Measurements from ENCODE around the gene AKR1C4. TPM values are rescaled to one million over a fixed set of nuclear protein-coding genes. Genes with fewer than 3 reads are reported as not detected.
"Not testable (repeated sequence)": the region's sequence is repeated elsewhere in the genome, so short reads cannot be mapped to it uniquely, and the experiment has no call there.

The AKR1C4 gene
- total RNA-seq, 1 experiment from 2014 or later, result not detected

GRCh38 chr10:5252177-5253037, 55.8 kb downstream of the AKR1C4 start:
- no peak overlapping the region for H3K4me2 ChIP-seq (ENCODE audit: low read length)
- ChIA-PET CTCF (no interaction called here), POLR2A (ENCODE audit: unreplicated experiment) (no interaction called here)
- H3K36me3 ChIP-seq (ENCODE audit: low read depth, low read length), result no peaks in the 10 kb centered on the region
- DNase-seq (peak; percentile 27), ATAC-seq (peak; percentile 81)
- no peaks in the 10 kb centered on the region for H3K79me2 ChIP-seq (ENCODE audit: low read length)
- intact Hi-C loops (cut with micrococcal nuclease), result no loop called here
- H3K4me3 ChIP-seq (ENCODE audit: low read length), result no peak overlapping the region
- H3K9me2 ChIP-seq (replicated peaks; ENCODE audit: low read length), result no peaks in the 10 kb centered on the region
- no peaks in the 10 kb centered on the region for H4K20me1 ChIP-seq (ENCODE audit: low read length)
- no peaks in the 10 kb centered on the region for H3F3A ChIP-seq (ENCODE audit: low read length, unreplicated experiment)
- no peaks in the 10 kb centered on the region for H3K27me3 ChIP-seq (ENCODE audit: low read length)
- TF ChIP-seq EZH2phosphoT487 (IDR thresholded peaks at IDR 0.05; ENCODE audit: borderline replicate concordance, low read length) (no peak), CTCF (conservative IDR thresholded peaks at IDR 0.05; ENCODE audit: low read depth, low read length) (no peak), EZH2 (IDR thresholded peaks at IDR 0.05; ENCODE audit: low read length, unreplicated experiment) (no peak)
- H3K4me1 ChIP-seq (ENCODE audit: insufficient read depth, low read length), result no peaks in the 10 kb centered on the region
- no peak overlapping the region for H3K9ac ChIP-seq (ENCODE audit: low read length)
- no TSS peak for BruUV-seq (replicated peaks)
- H3K27ac ChIP-seq (ENCODE audit: low read length), result no peak overlapping the region
- H2AFZ ChIP-seq (ENCODE audit: low read length), result peak overlapping the region; percentile 38; the same call in 1 of the 2 replicates
- H3K9me3 ChIP-seq (ENCODE audit: low read length), result no peaks in the 10 kb centered on the region

- Histone ChIP-seq H4K20me1 (ENCODE audit: low read length) (no peaks in the 10 kb centered on the region), H3K9me2 (replicated peaks; ENCODE audit: low read length) (no peaks in the 10 kb centered on the region), H3K79me2 (ENCODE audit: low read length) (no peaks in the 10 kb centered on the region), H3K4me1 (ENCODE audit: insufficient read depth, low read length) (no peaks in the 10 kb centered on the region), H3F3A (ENCODE audit: low read length, unreplicated experiment) (no peaks in the 10 kb centered on the region), H3K27ac (ENCODE audit: low read length) (no peak overlapping the region), H3K36me3 (ENCODE audit: low read depth, low read length) (no peaks in the 10 kb centered on the region), H3K9me3 (ENCODE audit: low read length) (no peaks in the 10 kb centered on the region), H3K4me2 (ENCODE audit: low read length) (no peak overlapping the region), H3K4me3 (ENCODE audit: low read length) (no peak overlapping the region), H3K9ac (ENCODE audit: low read length) (no peak overlapping the region), H2AFZ (ENCODE audit: low read length) (no peak overlapping the region), H3K27me3 (ENCODE audit: low read length) (no peaks in the 10 kb centered on the region)
- TF ChIP-seq EZH2 (IDR thresholded peaks at IDR 0.05; ENCODE audit: low read length, unreplicated experiment) (no peak), EZH2phosphoT487 (IDR thresholded peaks at IDR 0.05; ENCODE audit: borderline replicate concordance, low read length) (no peak), CTCF (conservative IDR thresholded peaks at IDR 0.05; ENCODE audit: low read depth, low read length) (no peak)
- no TSS peak for BruUV-seq (replicated peaks)
- intact Hi-C loops (cut with micrococcal nuclease), result no loop called here
- ChIA-PET CTCF (no interaction called here), POLR2A (ENCODE audit: unreplicated experiment) (no interaction called here)
- DNase-seq (no peak), ATAC-seq (no peak)
Observed at GRCh38 chr10:5254488-5254887, 57.9 kb downstream of the AKR1C4 start.

DNA sequence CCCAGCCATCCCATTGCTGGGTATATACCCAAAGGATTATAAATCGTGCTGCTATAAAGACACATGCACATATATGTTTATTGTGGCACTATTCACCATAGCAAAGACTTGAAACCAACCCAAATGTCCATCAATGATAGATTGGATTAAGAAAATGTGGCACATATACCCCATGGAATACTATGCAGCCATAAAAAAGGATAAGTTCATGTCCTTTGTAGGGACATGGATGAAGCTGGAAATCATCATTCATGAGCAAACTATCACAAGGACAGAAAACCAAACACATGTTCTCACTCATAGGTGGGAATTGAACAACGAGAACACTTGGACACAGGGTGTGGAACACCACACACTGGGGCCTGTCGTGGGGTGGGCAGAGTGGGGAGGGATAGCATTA, 61.1 kb downstream of the AKR1C4 start:
- DNase-seq; H3K4me2 ChIP-seq (ENCODE audit: low read length); H3K36me3 ChIP-seq (ENCODE audit: low read depth, low read length); H3K4me1 ChIP-seq (ENCODE audit: insufficient read depth, low read length); H3K27me3 ChIP-seq (ENCODE audit: low read length); ATAC-seq; H3K4me3 ChIP-seq (ENCODE audit: low read length); H3K27ac ChIP-seq (ENCODE audit: low read length); intact Hi-C loops (cut with micrococcal nuclease); H3F3A ChIP-seq (ENCODE audit: low read length, unreplicated experiment); BruUV-seq (replicated peaks); CTCF ChIA-PET; H3K9me3 ChIP-seq (ENCODE audit: low read length); H3K9me2 ChIP-seq (replicated peaks; ENCODE audit: low read length); H3K79me2 ChIP-seq (ENCODE audit: low read length); POLR2A ChIA-PET (ENCODE audit: unreplicated experiment); H3K9ac ChIP-seq (ENCODE audit: low read length); H2AFZ ChIP-seq (ENCODE audit: low read length); H4K20me1 ChIP-seq (ENCODE audit: low read length): not testable (repeated sequence)
